HFFc6 (cell line): Measurements from ENCODE around the gene MOCS3. TPM values are rescaled to one million over a fixed set of nuclear protein-coding genes. Genes with fewer than 3 reads are reported as not detected.

Experiments
- DNase-seq: peaks from one replicate; pipeline ENCODE4 v3.0.0-alpha.2; 2018
- H3K27ac Mint-ChIP-seq: 2 replicates; pipeline ENCODE4 v1.8.0; 2020; ENCODE audit warnings: mild to moderate bottlenecking, mixed read lengths
- H3K27me3 Mint-ChIP-seq: 2 replicates; pipeline ENCODE4 v1.8.0; 2021; ENCODE audit warnings: mild to moderate bottlenecking, moderate library complexity, mixed read lengths; ENCODE audit not compliant: insufficient read depth
- H3K36me3 Mint-ChIP-seq: 2 replicates; pipeline ENCODE4 v1.8.0; 2021; ENCODE audit warnings: low read depth, mixed read lengths
- H3K4me1 Mint-ChIP-seq: 2 replicates; pipeline ENCODE4 v1.8.0; 2020; ENCODE audit warnings: low read depth, mixed read lengths
- H3K4me3 Mint-ChIP-seq: 2 replicates; pipeline ENCODE4 v1.8.0; 2020; ENCODE audit warnings: mild to moderate bottlenecking, moderate library complexity, mixed read lengths
- H3K9me3 Mint-ChIP-seq: 2 replicates; pipeline ENCODE4 v1.8.0; 2020; ENCODE audit warnings: mild to moderate bottlenecking, mixed read lengths
- total RNA-seq, 6 experiments: library from RNA; stranded (reverse); fragmentation: NEBNext Ultra II Directional; extraction: Animal tissue kit (Norgen Biotek cat#: 25700); gene quantifications; 2 replicates in 1 of 6; 3 replicates in 5 of 6; pipeline ENCODE4 v1.2.3, GENCODE V29; 2021
- TF ChIP-seq, protein P1 (sequence below): fragments of 200-600 bp; sonication (generic); IDR thresholded peaks from 2 replicates; pipeline ENCODE4 v1.5.0; 2021; ENCODE audit warnings: antibody characterized with exemption, mild to moderate bottlenecking

Gene MOCS3
- total RNA-seq, 6 experiments from 2014 or later = 5.0 to 6.1 (median 5.4) TPM

- Mint-ChIP-seq H3K36me3 (no peaks in the 10 kb centered on the region), H3K27me3 (peaks cover under 1% of the 10 kb centered on the region), H3K27ac (no peak overlapping the region), H3K9me3 (no peaks in the 10 kb centered on the region), H3K4me3 (no peak overlapping the region), H3K4me1 (no peaks in the 10 kb centered on the region)
- DNase-seq = no peak
- TF ChIP-seq, protein P1, sequence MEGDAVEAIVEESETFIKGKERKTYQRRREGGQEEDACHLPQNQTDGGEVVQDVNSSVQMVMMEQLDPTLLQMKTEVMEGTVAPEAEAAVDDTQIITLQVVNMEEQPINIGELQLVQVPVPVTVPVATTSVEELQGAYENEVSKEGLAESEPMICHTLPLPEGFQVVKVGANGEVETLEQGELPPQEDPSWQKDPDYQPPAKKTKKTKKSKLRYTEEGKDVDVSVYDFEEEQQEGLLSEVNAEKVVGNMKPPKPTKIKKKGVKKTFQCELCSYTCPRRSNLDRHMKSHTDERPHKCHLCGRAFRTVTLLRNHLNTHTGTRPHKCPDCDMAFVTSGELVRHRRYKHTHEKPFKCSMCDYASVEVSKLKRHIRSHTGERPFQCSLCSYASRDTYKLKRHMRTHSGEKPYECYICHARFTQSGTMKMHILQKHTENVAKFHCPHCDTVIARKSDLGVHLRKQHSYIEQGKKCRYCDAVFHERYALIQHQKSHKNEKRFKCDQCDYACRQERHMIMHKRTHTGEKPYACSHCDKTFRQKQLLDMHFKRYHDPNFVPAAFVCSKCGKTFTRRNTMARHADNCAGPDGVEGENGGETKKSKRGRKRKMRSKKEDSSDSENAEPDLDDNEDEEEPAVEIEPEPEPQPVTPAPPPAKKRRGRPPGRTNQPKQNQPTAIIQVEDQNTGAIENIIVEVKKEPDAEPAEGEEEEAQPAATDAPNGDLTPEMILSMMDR = no peak
These were observed 46.6 kb downstream of the MOCS3 start for GRCh38 chr20:51005214-51005613.

GRCh38 chr20:51008718-51009117 lies 50.1 kb downstream of the MOCS3 start:
- Mint-ChIP-seq H3K4me1 (no peaks in the 10 kb centered on the region), H3K27ac (no peak overlapping the region), H3K4me3 (no peak overlapping the region), H3K36me3 (no peaks in the 10 kb centered on the region), H3K27me3 (no peaks in the 10 kb centered on the region; the same call in 1 of the 2 replicates), H3K9me3 (no peaks in the 10 kb centered on the region)
- DNase-seq = no peak
- TF ChIP-seq, protein P1 = no peak

DNA sequence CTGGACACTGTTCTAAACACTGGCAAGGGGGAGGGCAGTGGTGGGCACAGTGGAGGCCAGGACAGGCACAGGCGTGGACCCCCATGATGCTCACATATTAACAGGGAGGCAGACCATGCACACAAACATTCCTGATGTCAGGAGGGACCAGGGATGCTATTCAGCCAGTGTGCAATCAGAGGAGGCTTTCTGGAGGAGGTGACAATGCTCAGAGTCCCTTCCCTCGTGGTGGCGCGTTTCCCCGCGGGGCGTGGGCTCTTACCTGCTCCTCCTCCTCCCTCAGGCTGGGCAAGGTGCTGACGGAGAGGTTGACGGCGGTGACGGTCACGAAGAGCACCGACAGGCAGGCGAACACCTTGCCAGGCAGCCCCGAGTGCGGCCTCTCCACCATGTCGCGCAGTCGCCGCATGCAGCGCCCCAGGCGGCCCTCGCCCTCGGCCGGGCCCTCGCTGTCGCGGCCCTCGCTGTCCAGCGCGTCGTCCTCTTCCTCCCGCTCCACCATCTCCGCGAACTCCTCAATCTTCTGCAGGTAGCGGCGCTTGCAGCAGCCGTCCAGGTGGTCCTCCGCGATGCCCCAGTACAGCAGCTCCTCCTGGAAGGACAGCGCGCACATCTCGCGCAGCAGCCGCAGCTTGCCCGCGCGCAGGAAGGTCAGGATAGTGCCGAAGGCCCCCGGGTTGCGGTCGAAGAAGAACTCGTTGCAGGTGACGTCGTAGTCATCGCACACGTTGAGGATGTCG lies 50.9 kb downstream of the MOCS3 start:
- no peak for DNase-seq
- no peak overlapping the region for H3K4me3 Mint-ChIP-seq
- no peak overlapping the region for H3K27ac Mint-ChIP-seq
- H3K36me3 Mint-ChIP-seq = no peaks in the 10 kb centered on the region
- no peaks in the 10 kb centered on the region; the same call in 1 of the 2 replicates for H3K27me3 Mint-ChIP-seq
- no peaks in the 10 kb centered on the region for H3K9me3 Mint-ChIP-seq
- no peaks in the 10 kb centered on the region for H3K4me1 Mint-ChIP-seq
- TF ChIP-seq, protein P1 = no peak

DNA sequence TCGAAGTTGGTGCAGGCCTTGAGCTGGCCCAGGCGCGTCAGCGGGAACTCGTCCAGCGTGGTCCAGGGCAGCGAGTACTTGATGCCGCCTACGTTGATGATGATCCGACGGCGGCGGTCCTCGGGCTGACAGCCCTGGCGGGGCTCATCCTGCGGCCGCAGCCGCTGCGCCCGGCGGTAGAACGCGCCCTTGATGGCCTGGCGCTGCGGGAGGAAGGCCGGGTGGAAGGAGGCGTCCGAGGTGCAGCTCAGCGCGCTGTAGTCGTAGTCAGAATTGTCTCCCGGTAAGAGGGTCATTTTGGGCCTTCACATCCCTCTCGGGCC lies 51.4 kb downstream of the MOCS3 start:
- Mint-ChIP-seq H3K9me3 (no peaks in the 10 kb centered on the region), H3K4me3 (no peak overlapping the region), H3K4me1 (peaks cover 3% of the 10 kb centered on the region), H3K27me3 (peaks cover 1% of the 10 kb centered on the region), H3K27ac (no peak overlapping the region), H3K36me3 (no peaks in the 10 kb centered on the region)
- TF ChIP-seq, protein P1 = no peak
- DNase-seq = no peak

DNA sequence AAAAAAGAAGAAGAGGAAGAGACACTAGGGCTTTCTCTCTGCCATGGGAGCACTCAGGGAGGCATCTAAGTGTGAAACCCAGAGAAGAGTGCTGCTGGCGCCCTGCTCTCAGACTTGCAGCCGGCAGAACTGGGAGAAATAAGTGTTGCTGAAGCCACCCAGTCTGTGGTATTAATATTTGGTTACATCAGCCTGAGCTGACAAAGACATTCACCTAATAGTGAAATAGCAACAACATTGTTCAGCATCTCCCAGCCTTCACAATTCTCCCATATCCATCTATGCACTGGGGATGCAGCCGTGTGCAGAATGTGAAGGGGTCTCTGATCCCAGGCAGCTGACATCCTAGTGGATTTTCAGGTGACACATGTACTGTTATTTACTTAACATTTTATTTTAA lies 52.3 kb downstream of the MOCS3 start:
- H3K4me1 Mint-ChIP-seq = peaks cover 8% of the 10 kb centered on the region
- no peaks in the 10 kb centered on the region for H3K9me3 Mint-ChIP-seq
- no peak for DNase-seq
- no peak overlapping the region for H3K27ac Mint-ChIP-seq
- TF ChIP-seq, protein P1 = no peak
- H3K27me3 Mint-ChIP-seq = peaks cover 2% of the 10 kb centered on the region
- H3K36me3 Mint-ChIP-seq = no peaks in the 10 kb centered on the region
- no peak overlapping the region for H3K4me3 Mint-ChIP-seq
